Suprapubic skin (tissue), 4 donors: ENCODE measurements around the gene SLC25A25.

Experiments used
- EP300 ChIP-seq: sonication (generic); formaldehyde crosslinking; IDR thresholded peaks from one replicate; pipeline ENCODE4 v1.6.1; 2017; ENCODE audit warnings: antibody characterized with exemption
- POLR2A ChIP-seq, 2 donors: fragments of 450-650 bp; IDR thresholded peaks; one replicate each; pipeline ENCODE4 v1.6.1; 2017; ENCODE audit warnings: antibody characterized with exemption in 2 of 2, mild to moderate bottlenecking in 2 of 2, moderate library complexity in 2 of 2
- POLR2AphosphoS5 ChIP-seq, 3 donors: sonication (generic); formaldehyde crosslinking; IDR thresholded peaks; one replicate each; pipeline ENCODE4 v1.6.1; 2017; ENCODE audit warnings: antibody characterized with exemption in 3 of 3
- TF ChIP-seq, protein P1 (sequence below), 2 donors: fragments of 200-600 bp in 1 of 2; fragments of 450-650 bp in 1 of 2; sonication (generic) in 1 of 2; IDR thresholded peaks; one replicate each; pipeline ENCODE4 v1.5.1; 2016 to 2019; ENCODE audit warnings: antibody characterized with exemption in 2 of 2, mild to moderate bottlenecking in 1 of 2, moderate library complexity in 1 of 2

DNA sequence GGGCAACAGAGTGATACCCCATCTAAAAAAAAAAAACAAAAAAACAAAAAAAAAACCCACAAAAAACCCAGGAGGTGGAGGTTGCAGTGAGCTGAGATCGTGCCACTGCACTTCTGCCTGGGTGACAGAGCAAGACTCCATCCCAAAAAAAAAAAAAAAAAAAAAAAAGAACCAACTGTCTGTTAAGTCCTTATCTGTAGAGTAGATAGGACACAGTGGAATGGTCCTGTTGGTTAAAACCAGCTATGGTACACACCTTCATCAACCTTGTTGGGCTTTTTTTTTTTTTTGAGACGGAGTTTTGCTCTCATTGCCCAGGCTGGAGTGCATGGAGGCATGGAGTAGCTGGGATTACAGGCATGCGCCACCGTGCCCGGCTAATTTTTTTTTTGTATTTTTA is 12.2 kb downstream of the SLC25A25 start:
- TF ChIP-seq, protein P1, sequence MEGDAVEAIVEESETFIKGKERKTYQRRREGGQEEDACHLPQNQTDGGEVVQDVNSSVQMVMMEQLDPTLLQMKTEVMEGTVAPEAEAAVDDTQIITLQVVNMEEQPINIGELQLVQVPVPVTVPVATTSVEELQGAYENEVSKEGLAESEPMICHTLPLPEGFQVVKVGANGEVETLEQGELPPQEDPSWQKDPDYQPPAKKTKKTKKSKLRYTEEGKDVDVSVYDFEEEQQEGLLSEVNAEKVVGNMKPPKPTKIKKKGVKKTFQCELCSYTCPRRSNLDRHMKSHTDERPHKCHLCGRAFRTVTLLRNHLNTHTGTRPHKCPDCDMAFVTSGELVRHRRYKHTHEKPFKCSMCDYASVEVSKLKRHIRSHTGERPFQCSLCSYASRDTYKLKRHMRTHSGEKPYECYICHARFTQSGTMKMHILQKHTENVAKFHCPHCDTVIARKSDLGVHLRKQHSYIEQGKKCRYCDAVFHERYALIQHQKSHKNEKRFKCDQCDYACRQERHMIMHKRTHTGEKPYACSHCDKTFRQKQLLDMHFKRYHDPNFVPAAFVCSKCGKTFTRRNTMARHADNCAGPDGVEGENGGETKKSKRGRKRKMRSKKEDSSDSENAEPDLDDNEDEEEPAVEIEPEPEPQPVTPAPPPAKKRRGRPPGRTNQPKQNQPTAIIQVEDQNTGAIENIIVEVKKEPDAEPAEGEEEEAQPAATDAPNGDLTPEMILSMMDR (IDR thresholded peaks at IDR 0.05) = no peak
- TF ChIP-seq POLR2A (IDR thresholded peaks at IDR 0.05) (no peak), POLR2AphosphoS5 (IDR thresholded peaks at IDR 0.05) (no peak), EP300 (no peak)
